NCI-H510A treated with DMSO at 0.1 percent for 48 hours (cell line): ENCODE data around the gene TMTC4.
A peak's percentile ranks its signal among the peaks of the same experiment; 100 is the strongest.
"Not testable (repeated sequence)": the region's sequence is repeated elsewhere in the genome, so short reads cannot be mapped to it uniquely, and the experiment has no call there.

Experiments used
- DNase-seq: peaks from one replicate; lab custom pipeline; 2025; lab: John Stamatoyannopoulos, UW

Gene TMTC4

GRCh38 chr13:100584896-100585295 is 89.7 kb downstream of the TMTC4 start:
- no peak for DNase-seq

GRCh38 chr13:100581504-100581903 is 93.1 kb downstream of the TMTC4 start:
- DNase-seq, result no peak

- no peak for DNase-seq
Observed at GRCh38 chr13:100581030-100581429, 93.6 kb downstream of the TMTC4 start.

- no peak for DNase-seq
Observed at GRCh38 chr13:100580045-100580444, 94.5 kb downstream of the TMTC4 start.

- not testable (repeated sequence) for DNase-seq
Observed at GRCh38 chr13:100577239-100577638, 97.4 kb downstream of the TMTC4 start.

- peak; percentile 46 for DNase-seq
Observed at GRCh38 chr13:100573121-100573520, 101.5 kb downstream of the TMTC4 start.

GRCh38 chr13:100566543-100566942 is 108.1 kb downstream of the TMTC4 start:
- no peak for DNase-seq

GRCh38 chr13:100565286-100565685 is 109.3 kb downstream of the TMTC4 start:
- DNase-seq, result no peak

- DNase-seq, result no peak
Observed at GRCh38 chr13:100564444-100565223, 110.0 kb downstream of the TMTC4 start.

- no peak for DNase-seq
Observed at GRCh38 chr13:100563779-100564178, 110.8 kb downstream of the TMTC4 start.

GRCh38 chr13:100561599-100562204 is 112.9 kb downstream of the TMTC4 start:
- no peak for DNase-seq

- no peak for DNase-seq
Observed at GRCh38 chr13:100561158-100561499, 113.5 kb downstream of the TMTC4 start.

- DNase-seq, result no peak
Observed at GRCh38 chr13:100560498-100561157, 114.0 kb downstream of the TMTC4 start.

- DNase-seq, result no peak
Observed at GRCh38 chr13:100559886-100560285, 114.7 kb downstream of the TMTC4 start.
